K562 (cell line): ENCODE measurements around the gene RNF41. TPM values are rescaled to one million over a fixed set of nuclear protein-coding genes. Genes with fewer than 3 reads are reported as not detected.

Experiments used
- ATAC-seq: fragments of 200-7000 bp; cut with Tn5 transposase; 3 replicates; pipeline ENCODE4 v1.9.1; 2020; ENCODE audit warnings: moderate library complexity
- BruUV-seq: library from RNA; stranded (reverse); fragments of 400-500 nt; replicated peaks from 2 replicates; lab custom pipeline; 2021; lab: Mats Ljungman, UMichigan
- CTCF ChIA-PET: fragments of 300-600 bp; formaldehyde crosslinking; extraction: SDS; loops from one replicate; lab custom pipeline; 2021; ENCODE audit warnings: low intra/inter-chr PET ratio; lab: Yijun Ruan, JAX
- POLR2A ChIA-PET: fragments of 300-600, 350-650 bp; sonication (Branson Sonifier 250); formaldehyde crosslinking; extraction: SDS; loops from one replicate; lab custom pipeline; 2021; ENCODE audit warnings: antibody characterized with exemption, inconsistent platforms; lab: Yijun Ruan, JAX
- DNase-seq, 4 experiments: peaks; one replicate each; pipeline versions ENCODE4 v3.0.0 to v3.0.0-alpha.2; 2011 to 2018; ENCODE audit warnings: low spot score in 3 of 4, mixed read lengths in 3 of 4; ENCODE audit errors: extremely low read depth in 1 of 4
- FAIRE-seq: peaks from 2 replicates; lab custom pipeline; 2011; peaks lifted over from hg19 to GRCh38; lab: Jason Lieb, UNC
- H2AFZ ChIP-seq: 2 replicates; pipeline ENCODE4 v1.6.0; 2011; ENCODE audit warnings: low read depth, low read length, control low read depth, inconsistent platforms
- H3K27ac ChIP-seq: fragments of 200-600 bp; 3 replicates; pipeline ENCODE4 v1.8.0; 2011; ENCODE audit warnings: low read depth, mild to moderate bottlenecking, control low read depth, inconsistent platforms, low read length, moderate library complexity, mixed read lengths; ENCODE audit errors: extremely low read depth
- H3K27me3 ChIP-seq, 2 experiments: fragments of 300-600 bp in 1 of 2; 2 replicates in 1 of 2; 3 replicates in 1 of 2; pipeline versions ENCODE4 v1.6.0 to v1.8.0; 2011; ENCODE audit warnings: inconsistent platforms in 2 of 2, low read length in 2 of 2, mild to moderate bottlenecking in 1 of 2, mixed read lengths in 1 of 2, moderate library complexity in 1 of 2; ENCODE audit not compliant: control insufficient read depth in 2 of 2, insufficient read depth in 2 of 2
- H3K36me3 ChIP-seq: fragments of 300-600 bp; 3 replicates; pipeline ENCODE4 v1.8.0; 2011; ENCODE audit warnings: mild to moderate bottlenecking, low read length, inconsistent platforms; ENCODE audit not compliant: control insufficient read depth, insufficient read depth
- H3K4me1 ChIP-seq, 2 experiments: fragments of 200-600 bp in 1 of 2; replicated peaks in 1 of 2; 2 replicates in 1 of 2; 3 replicates in 1 of 2; pipeline versions ENCODE4 v1.5.1 to v1.8.0; 2011; ENCODE audit warnings: inconsistent platforms in 2 of 2, low read length in 2 of 2, mild to moderate bottlenecking in 1 of 2, mixed read lengths in 1 of 2, moderate library complexity in 1 of 2; ENCODE audit not compliant: control insufficient read depth in 2 of 2, insufficient read depth in 2 of 2
- H3K4me2 ChIP-seq: 2 replicates; pipeline ENCODE4 v1.6.1; 2011; ENCODE audit warnings: low read length, control low read depth, inconsistent platforms, mixed read lengths; ENCODE audit not compliant: insufficient read depth
- H3K4me3 ChIP-seq: fragments of 200-600 bp; sonication (generic), shearing (Covaris generic); 2 replicates; pipeline ENCODE4 v1.5.1; 2016; ENCODE audit warnings: control low read depth, inconsistent platforms
- H3K79me2 ChIP-seq: fragments of 200-600 bp; 3 replicates; pipeline ENCODE4 v1.8.0; 2011; ENCODE audit warnings: low read length, inconsistent platforms; ENCODE audit not compliant: control insufficient read depth, insufficient read depth
- H3K9ac ChIP-seq, 2 experiments: 2 replicates each; pipeline versions ENCODE4 v1.6.0 to v1.6.1; 2011; ENCODE audit warnings: low read depth in 2 of 2, low read length in 2 of 2, control low read depth in 1 of 2, inconsistent platforms in 1 of 2, mild to moderate bottlenecking in 1 of 2, mixed read lengths in 1 of 2; ENCODE audit not compliant: insufficient read depth in 1 of 2
- H3K9me1 ChIP-seq: one replicate; pipeline ENCODE4 v1.6.0; 2011; ENCODE audit warnings: inconsistent platforms, mild to moderate bottlenecking, low read length, moderate library complexity; ENCODE audit not compliant: control insufficient read depth, insufficient read depth
- H3K9me3 ChIP-seq: replicated peaks from 2 replicates; pipeline ENCODE4 v1.5.1; 2011; ENCODE audit warnings: low read depth, low read length, inconsistent platforms; ENCODE audit not compliant: control insufficient read depth, insufficient read depth
- H4K20me1 ChIP-seq: replicated peaks from 2 replicates; pipeline ENCODE4 v1.6.1; 2011; ENCODE audit warnings: low read length, inconsistent platforms, mixed read lengths; ENCODE audit not compliant: control insufficient read depth, insufficient read depth
- BACH1 ChIP-seq: fragments of 200-800 bp; sonication (Bioruptor generic); IDR thresholded peaks from 2 replicates; pipeline ENCODE4 v1.6.1; 2016; ENCODE audit warnings: missing genetic modification characterization, missing compliant biosample characterization
- BRD4 ChIP-seq: fragments of 200-600 bp; sonication (generic); IDR thresholded peaks from 2 replicates; pipeline ENCODE4 v1.6.1; 2017; ENCODE audit warnings: inconsistent platforms
- CXXC5 ChIP-seq: fragments of 250-450 bp; sonication (Bioruptor Pico); IDR thresholded peaks from 2 replicates; pipeline ENCODE4 v1.8.0; 2022; ENCODE audit warnings: inconsistent platforms, mild to moderate bottlenecking, moderate library complexity
- ELF4 ChIP-seq: fragments of 450-650 bp; formaldehyde crosslinking; IDR thresholded peaks from 2 replicates; pipeline ENCODE4 v1.4.0; 2022; ENCODE audit warnings: missing genetic modification characterization
- GTF2F1 ChIP-seq: IDR thresholded peaks from 2 replicates; pipeline ENCODE4 v1.6.1; 2011; ENCODE audit warnings: low read depth, low read length, improper control_type of control experiment
- NFE2 ChIP-seq: IDR thresholded peaks from 2 replicates; pipeline ENCODE4 v1.6.1; 2014; ENCODE audit warnings: antibody characterized with exemption, low read depth
- PHTF2 ChIP-seq: fragments of 250-450 bp; sonication (Bioruptor Pico); IDR thresholded peaks from 2 replicates; pipeline ENCODE4 v1.5.0; 2021; ENCODE audit warnings: mild to moderate bottlenecking
- POU5F1 ChIP-seq: fragments of 150-350 bp; IDR thresholded peaks from 2 replicates; pipeline ENCODE4 v1.6.1; 2014; ENCODE audit warnings: borderline replicate concordance, low read length, low read depth, mild to moderate bottlenecking; ENCODE audit not compliant: partially characterized antibody
- RREB1 ChIP-seq: fragments of 250-450 bp; sonication (Bioruptor Pico); IDR thresholded peaks from 2 replicates; pipeline ENCODE4 v1.4.0; 2020
- SNRNP70 ChIP-seq: fragments of 200-400 bp; formaldehyde crosslinking; optimal IDR thresholded peaks from 2 replicates; pipeline ENCODE3; 2017; ENCODE audit warnings: low read depth, low read length
- UBTF ChIP-seq, 2 experiments: IDR thresholded peaks; 2 replicates each; pipeline ENCODE4 v1.6.1; 2012; ENCODE audit warnings: improper control_type of control experiment in 2 of 2, low read depth in 2 of 2, low read length in 2 of 2, borderline replicate concordance in 1 of 2
- ZNF507 ChIP-seq: conservative IDR thresholded peaks from 2 replicates; pipeline ENCODE4 v1.6.1; 2017; ENCODE audit warnings: missing genetic modification characterization, missing compliant biosample characterization
- WGBS: fragments of 100-300 bp; shearing (Covaris generic); methylation state at CpG from one replicate; pipeline ENCODE4 v1.1.6; 2016; ENCODE audit warnings: low coverage, mixed read lengths; ENCODE audit not compliant: insufficient coverage; ENCODE audit errors: missing lambda C conversion rate; 5-methylcytosine and 5-hydroxymethylcytosine counted together
- in situ Hi-C: fragments of 300-500 bp; cut with MboI; formaldehyde crosslinking; loops from 4 replicates; pipeline ENCODE4 v1.15.0; 2018; ENCODE audit warnings: inconsistent platforms, mixed read lengths
- intact Hi-C: fragments of 100-400 bp; cut with micrococcal nuclease; formaldehyde crosslinking; loops from 2 replicates; pipeline ENCODE4 v1.14.2; 2022
- polyA plus RNA-seq, 8 experiments: library from polyadenylated mRNA; depleted of rRNA in 4 of 8; stranded (reverse) in 5 of 8; unstranded in 3 of 8; fragments of >200 nt; fragmentation: Nextera tagmentation in 2 of 8; fragmentation: Illumina TruSeq in 1 of 8; extraction: Ambion mirVana in 2 of 8; extraction: Trizol in 1 of 8; gene quantifications; 2 replicates each; pipeline versions ENCODE4 v1.2.1 to v1.2.3, GENCODE V29; 2011 to 2014; ENCODE audit warnings: inconsistent platforms in 1 of 8, missing spikeins in 1 of 8
- total RNA-seq, 7 experiments: library from RNA; depleted of rRNA in 6 of 7; stranded (reverse); fragments of >200 nt in 6 of 7; fragmentation: Illumina TruSeq in 2 of 7; extraction: Trizol in 2 of 7; gene quantifications; 2 replicates each; pipeline versions ENCODE4 v1.2.1 to v1.2.3, GENCODE V29; 2011 to 2021; ENCODE audit warnings: low replicate concordance in 1 of 7
- TF ChIP-seq, protein P1 (sequence below): fragments of 450-650 bp; IDR thresholded peaks from 2 replicates; pipeline ENCODE4 v1.6.1; 2016

RNF41 gene
- total and polyA plus RNA-seq, 9 of the 15 experiments (the other 6 are each of a cell fraction or from before 2014, with no cell fraction given): 28.2 to 46.8 (median 33.8) TPM

DNA sequence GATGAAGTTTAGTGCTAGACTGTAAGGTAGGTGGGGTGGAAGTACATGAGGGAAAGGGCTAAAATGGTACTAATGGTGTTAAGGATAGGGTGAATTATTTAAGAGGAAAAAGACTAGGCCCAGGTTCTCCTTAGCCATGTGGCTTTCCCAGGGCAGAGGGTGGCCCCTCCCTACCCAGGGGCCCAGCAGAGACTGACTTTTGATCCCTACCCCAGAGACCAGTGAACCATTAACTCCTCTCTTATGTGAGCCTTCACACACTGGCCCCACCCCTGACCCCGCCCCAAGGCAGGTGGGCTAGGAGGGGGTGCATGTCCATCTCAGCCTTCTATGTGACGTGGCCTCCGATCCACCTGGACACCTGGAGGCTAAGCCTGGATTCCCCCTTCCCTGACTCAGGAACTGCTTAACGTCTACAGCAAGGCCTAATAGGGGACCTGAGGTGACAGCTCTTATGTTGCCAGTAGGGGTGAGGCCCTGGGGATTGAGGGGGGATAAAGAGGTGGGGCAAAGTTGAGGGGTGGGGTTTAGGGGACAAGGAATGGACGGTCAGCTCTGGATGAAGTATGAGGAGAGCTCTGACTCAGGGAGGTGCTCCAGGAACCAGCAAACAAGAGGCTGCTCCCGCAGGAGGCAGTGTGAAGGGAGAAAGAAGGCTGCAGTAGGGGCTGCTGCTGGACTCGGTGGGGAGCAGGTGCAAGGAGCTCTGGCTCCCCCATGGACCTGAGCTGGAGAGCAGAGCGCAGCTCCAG is 8.9 kb upstream of the RNF41 start:
- Histone ChIP-seq H3K4me1 (peaks cover 14 to 18% of the 10 kb centered on the region in 2 experiments; a peak in 4 of 5 replicates), H4K20me1 (no peaks in the 10 kb centered on the region), H3K27ac (no peak overlapping the region), H2AFZ (no peak overlapping the region), H3K9me1 (no peaks in the 10 kb centered on the region), H3K79me2 (no peaks in the 10 kb centered on the region), H3K27me3 (no peaks in the 10 kb centered on the region), H3K4me2 (no peak overlapping the region), H3K36me3 (peaks cover 9% of the 10 kb centered on the region; the same call in 2 of the 3 replicates), H3K9ac (peak overlapping the region in 1 of 2 experiments; percentile 80; a peak in 2 of 4 replicates), H3K4me3 (no peak overlapping the region), H3K9me3 (no peaks in the 10 kb centered on the region)
- in situ Hi-C loops: no loop called here
- ChIA-PET POLR2A (interaction anchor here (0.8 to 2.0 kb wide), 4 partner anchors 8 to 448 kb away, joined by 3 to 6 read pairs (median 6); partner anchors contain the start of gene RNF41), CTCF (no interaction called here)
- WGBS: 43% methylated on average over 6 of the region's 8 CpGs
- intact Hi-C loops: no loop called here
- BruUV-seq: no TSS peak
- peak; percentile 34 for ATAC-seq
- FAIRE-seq: no peak
- DNase-seq: no peak
- no peak for TF ChIP-seq GTF2F1
- no peak for TF ChIP-seq CXXC5 (CRISPR knock-in tag)
- TF ChIP-seq POU5F1: no peak
- TF ChIP-seq NFE2: no peak
- TF ChIP-seq ZNF507 (tag): no peak
- no peak for TF ChIP-seq SNRNP70
- TF ChIP-seq BACH1 (tag): no peak
- no peak for TF ChIP-seq BRD4
- TF ChIP-seq ELF4 (CRISPR knock-in tag): no peak
- no peak for TF ChIP-seq PHTF2 (CRISPR knock-in tag)
- TF ChIP-seq, protein P1, sequence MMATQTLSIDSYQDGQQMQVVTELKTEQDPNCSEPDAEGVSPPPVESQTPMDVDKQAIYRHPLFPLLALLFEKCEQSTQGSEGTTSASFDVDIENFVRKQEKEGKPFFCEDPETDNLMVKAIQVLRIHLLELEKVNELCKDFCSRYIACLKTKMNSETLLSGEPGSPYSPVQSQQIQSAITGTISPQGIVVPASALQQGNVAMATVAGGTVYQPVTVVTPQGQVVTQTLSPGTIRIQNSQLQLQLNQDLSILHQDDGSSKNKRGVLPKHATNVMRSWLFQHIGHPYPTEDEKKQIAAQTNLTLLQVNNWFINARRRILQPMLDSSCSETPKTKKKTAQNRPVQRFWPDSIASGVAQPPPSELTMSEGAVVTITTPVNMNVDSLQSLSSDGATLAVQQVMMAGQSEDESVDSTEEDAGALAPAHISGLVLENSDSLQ: no peak
- TF ChIP-seq RREB1: no peak
- TF ChIP-seq UBTF (IDR thresholded peaks at IDR 0.05; ENCODE audit: borderline replicate concordance in 1 of 2, low read depth in 2 of 2, low read length in 2 of 2): no peak
